Measurements from ENCODE around the gene GANC.

GANC gene

GRCh38 chr15:42253300-42253699 lies 19.7 kb upstream of the GANC start:
- Histone ChIP-seq H3K27ac (ENCODE audit: low read depth in 2 of 2, low read length in 2 of 2) (no peak overlapping the region), H3K27me3 (ENCODE audit: control insufficient read depth in 2 of 2, insufficient read depth in 2 of 2, low read length in 2 of 2) (no peaks in the 10 kb centered on the region), H3K9ac (ENCODE audit: low read depth in 1 of 2, low read length in 2 of 2) (no peak overlapping the region), H3K36me3 (ENCODE audit: control insufficient read depth in 2 of 2, insufficient read depth in 2 of 2, low read length in 2 of 2) (peaks cover 25 to 33% of the 10 kb centered on the region in 2 donors), H3K4me1 (ENCODE audit: control insufficient read depth in 2 of 2, insufficient read depth in 2 of 2, low read length in 2 of 2) (no peaks in the 10 kb centered on the region), H3K4me3 (ENCODE audit: low read length in 2 of 2) (no peak overlapping the region), H3K9me3 (ENCODE audit: control insufficient read depth in 2 of 2, low read length in 2 of 2) (peaks cover 0 to 3% of the 10 kb centered on the region in 2 donors)

DNA sequence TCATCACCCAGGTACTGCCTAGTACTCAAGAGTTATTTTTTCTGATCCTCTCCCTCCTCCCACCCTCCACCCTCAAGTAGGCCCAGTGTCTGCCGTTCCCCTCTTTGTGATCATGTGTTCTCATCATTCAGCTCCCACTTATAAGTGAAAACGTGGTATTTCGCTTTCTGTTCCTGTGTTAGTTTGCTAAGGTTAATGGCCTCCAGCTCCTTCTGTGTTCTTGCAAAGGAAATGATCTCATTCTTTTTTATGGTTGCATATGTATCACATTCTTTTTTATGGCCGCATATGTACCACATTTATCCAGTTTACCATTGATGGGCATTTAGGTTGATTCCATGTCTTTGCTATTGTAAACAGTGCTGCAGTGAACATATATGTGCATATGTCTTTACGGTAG lies 8.2 kb upstream of the GANC start:
- H3K4me1 ChIP-seq (ENCODE audit: control insufficient read depth in 2 of 2, insufficient read depth in 2 of 2, low read length in 2 of 2) = peaks cover 3 to 4% of the 10 kb centered on the region in 2 donors
- no peak overlapping the region for H3K4me3 ChIP-seq (ENCODE audit: low read length in 2 of 2)
- no peak overlapping the region for H3K27ac ChIP-seq (ENCODE audit: low read depth in 2 of 2, low read length in 2 of 2)
- no peak overlapping the region for H3K9ac ChIP-seq (ENCODE audit: low read depth in 1 of 2, low read length in 2 of 2)
- peaks cover 54 to 64% of the 10 kb centered on the region in 2 donors for H3K36me3 ChIP-seq (ENCODE audit: control insufficient read depth in 2 of 2, insufficient read depth in 2 of 2, low read length in 2 of 2)
- no peaks in the 10 kb centered on the region for H3K9me3 ChIP-seq (ENCODE audit: control insufficient read depth in 2 of 2, low read length in 2 of 2)
- no peaks in the 10 kb centered on the region for H3K27me3 ChIP-seq (ENCODE audit: control insufficient read depth in 2 of 2, insufficient read depth in 2 of 2, low read length in 2 of 2)

DNA sequence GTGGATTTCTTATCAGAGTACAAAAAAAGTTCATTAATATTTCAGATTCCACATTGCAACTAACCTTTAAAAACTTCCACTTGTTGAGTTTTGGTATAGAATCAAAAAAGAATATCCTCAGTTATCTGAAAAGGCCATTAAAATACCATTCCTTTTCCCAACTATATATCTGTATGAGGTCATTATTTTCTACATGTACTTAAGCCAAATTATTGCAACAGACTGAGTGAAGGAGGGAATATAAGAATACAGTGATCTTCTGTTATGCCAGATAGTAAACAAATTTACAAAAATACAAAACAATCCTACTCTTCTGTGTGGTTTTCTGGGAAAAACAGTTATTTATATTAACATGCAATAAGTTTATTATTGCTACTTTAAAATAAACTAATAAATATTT lies 5.7 kb upstream of the GANC start:
- no peaks in the 10 kb centered on the region for H3K9me3 ChIP-seq (ENCODE audit: control insufficient read depth in 2 of 2, low read length in 2 of 2)
- no peak overlapping the region for H3K9ac ChIP-seq (ENCODE audit: low read depth in 1 of 2, low read length in 2 of 2)
- no peak overlapping the region for H3K4me3 ChIP-seq (ENCODE audit: low read length in 2 of 2)
- H3K27me3 ChIP-seq (ENCODE audit: control insufficient read depth in 2 of 2, insufficient read depth in 2 of 2, low read length in 2 of 2) = no peaks in the 10 kb centered on the region
- H3K4me1 ChIP-seq (ENCODE audit: control insufficient read depth in 2 of 2, insufficient read depth in 2 of 2, low read length in 2 of 2) = peaks cover 14 to 23% of the 10 kb centered on the region in 2 donors
- peaks cover 44 to 46% of the 10 kb centered on the region in 2 donors for H3K36me3 ChIP-seq (ENCODE audit: control insufficient read depth in 2 of 2, insufficient read depth in 2 of 2, low read length in 2 of 2)
- H3K27ac ChIP-seq (ENCODE audit: low read depth in 2 of 2, low read length in 2 of 2) = no peak overlapping the region

DNA sequence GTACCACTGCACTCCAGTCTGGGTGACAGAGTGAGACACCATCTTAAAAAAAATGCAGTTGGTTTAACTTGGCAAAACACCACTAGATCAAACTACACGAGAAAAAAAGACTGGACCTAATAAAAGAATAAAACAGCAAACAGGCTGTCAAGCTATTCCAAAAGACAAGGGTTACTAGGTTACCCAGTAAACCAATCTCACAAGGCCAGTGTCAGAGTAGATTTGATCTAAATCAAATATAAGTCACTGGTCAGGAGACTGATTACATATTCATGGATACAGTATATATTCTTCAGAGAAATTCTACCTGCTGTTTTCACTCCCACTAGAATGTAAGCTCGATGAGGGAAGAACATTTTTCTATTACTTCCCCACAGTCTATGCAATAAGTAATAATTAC lies 2.5 kb upstream of the GANC start:
- peaks cover 18 to 23% of the 10 kb centered on the region in 2 donors for H3K36me3 ChIP-seq (ENCODE audit: control insufficient read depth in 2 of 2, insufficient read depth in 2 of 2, low read length in 2 of 2)
- peak overlapping the region; percentile 78 to 85 for H3K27ac ChIP-seq (ENCODE audit: low read depth in 2 of 2, low read length in 2 of 2)
- no peaks in the 10 kb centered on the region for H3K9me3 ChIP-seq (ENCODE audit: control insufficient read depth in 2 of 2, low read length in 2 of 2)
- peak overlapping the region; percentile 50 to 58 for H3K4me3 ChIP-seq (ENCODE audit: low read length in 2 of 2)
- peak overlapping the region; percentile 10 to 47 for H3K9ac ChIP-seq (ENCODE audit: low read depth in 1 of 2, low read length in 2 of 2)
- no peaks in the 10 kb centered on the region for H3K27me3 ChIP-seq (ENCODE audit: control insufficient read depth in 2 of 2, insufficient read depth in 2 of 2, low read length in 2 of 2)
- H3K4me1 ChIP-seq (ENCODE audit: control insufficient read depth in 2 of 2, insufficient read depth in 2 of 2, low read length in 2 of 2) = peaks cover 26 to 36% of the 10 kb centered on the region in 2 donors

DNA sequence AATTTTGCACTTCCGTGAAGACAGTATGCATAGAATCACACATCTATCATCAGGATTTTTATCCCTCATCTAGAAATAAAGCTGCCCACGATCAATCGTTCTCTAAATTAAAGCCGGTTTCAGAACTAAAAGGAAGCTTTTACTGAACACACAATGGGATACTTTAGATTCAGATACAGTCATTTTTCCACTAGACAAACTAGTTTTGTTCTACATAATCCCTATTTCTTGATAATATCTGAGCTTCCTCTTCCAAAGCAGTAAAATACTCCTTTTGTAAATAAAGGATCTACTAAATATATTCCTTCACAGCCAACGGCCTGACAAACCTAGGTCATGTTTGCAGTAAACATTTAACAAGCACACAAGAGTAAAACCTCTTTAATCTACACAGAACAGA lies 2.0 kb upstream of the GANC start:
- Histone ChIP-seq H3K4me3 (ENCODE audit: low read length in 2 of 2) (peak overlapping the region; percentile 50 to 58), H3K4me1 (ENCODE audit: control insufficient read depth in 2 of 2, insufficient read depth in 2 of 2, low read length in 2 of 2) (peaks cover 30 to 40% of the 10 kb centered on the region in 2 donors), H3K36me3 (ENCODE audit: control insufficient read depth in 2 of 2, insufficient read depth in 2 of 2, low read length in 2 of 2) (peaks cover 15 to 19% of the 10 kb centered on the region in 2 donors), H3K27me3 (ENCODE audit: control insufficient read depth in 2 of 2, insufficient read depth in 2 of 2, low read length in 2 of 2) (no peaks in the 10 kb centered on the region), H3K9me3 (ENCODE audit: control insufficient read depth in 2 of 2, low read length in 2 of 2) (no peaks in the 10 kb centered on the region), H3K27ac (ENCODE audit: low read depth in 2 of 2, low read length in 2 of 2) (peak overlapping the region; percentile 78 to 85), H3K9ac (ENCODE audit: low read depth in 1 of 2, low read length in 2 of 2) (peak overlapping the region; percentile 10 to 47)

DNA sequence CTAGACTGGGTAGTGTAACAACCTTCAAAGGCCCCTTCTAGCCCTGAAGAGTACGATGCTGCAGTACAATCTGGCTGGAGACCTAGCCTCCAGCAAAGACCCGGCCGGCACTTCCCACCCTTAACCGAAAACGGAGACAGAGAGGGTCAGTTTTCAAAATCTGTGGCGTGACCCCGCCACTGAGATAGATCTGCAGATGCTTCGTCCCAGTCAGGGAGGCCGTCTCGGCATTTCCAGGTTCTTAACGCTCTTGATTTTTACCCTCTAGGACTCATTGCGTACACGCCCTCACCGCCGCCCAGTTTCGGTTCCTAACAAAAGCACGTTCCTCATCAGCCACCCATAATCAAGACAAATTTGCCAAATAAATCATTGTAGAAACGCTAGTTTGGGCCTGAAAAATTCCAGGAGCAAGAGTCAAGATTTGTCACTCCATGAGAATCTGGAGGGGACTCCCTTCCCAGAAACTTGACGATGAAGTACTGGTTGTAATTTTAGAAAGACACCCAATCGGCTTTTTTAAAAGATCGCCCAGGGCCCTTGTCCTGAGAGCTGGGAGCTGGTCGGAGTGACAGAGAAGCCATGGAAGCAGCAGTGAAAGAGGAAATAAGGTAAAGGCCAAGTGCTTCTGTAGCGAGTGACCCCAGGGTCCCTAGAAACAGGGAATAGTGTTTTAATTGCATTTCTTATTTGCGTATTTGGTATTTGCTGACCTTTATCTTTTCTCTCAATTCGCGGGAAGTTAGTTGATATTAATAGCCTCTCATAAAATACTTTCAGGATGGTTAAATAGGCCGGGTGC lies 1.1 kb downstream of the GANC start:
- H3K27ac ChIP-seq (ENCODE audit: low read depth in 2 of 2, low read length in 2 of 2) = peak overlapping the region; percentile 99 to 100
- peak overlapping the region; percentile 98 to 100 for H3K4me3 ChIP-seq (ENCODE audit: low read length in 2 of 2)
- no peaks in the 10 kb centered on the region for H3K27me3 ChIP-seq (ENCODE audit: control insufficient read depth in 2 of 2, insufficient read depth in 2 of 2, low read length in 2 of 2)
- peak overlapping the region; percentile 100 for H3K9ac ChIP-seq (ENCODE audit: low read depth in 1 of 2, low read length in 2 of 2)
- no peaks in the 10 kb centered on the region for H3K9me3 ChIP-seq (ENCODE audit: control insufficient read depth in 2 of 2, low read length in 2 of 2)
- H3K4me1 ChIP-seq (ENCODE audit: control insufficient read depth in 2 of 2, insufficient read depth in 2 of 2, low read length in 2 of 2) = peaks cover 29 to 40% of the 10 kb centered on the region in 2 donors
- peaks cover under 1% of the 10 kb centered on the region in 2 donors for H3K36me3 ChIP-seq (ENCODE audit: control insufficient read depth in 2 of 2, insufficient read depth in 2 of 2, low read length in 2 of 2)

DNA sequence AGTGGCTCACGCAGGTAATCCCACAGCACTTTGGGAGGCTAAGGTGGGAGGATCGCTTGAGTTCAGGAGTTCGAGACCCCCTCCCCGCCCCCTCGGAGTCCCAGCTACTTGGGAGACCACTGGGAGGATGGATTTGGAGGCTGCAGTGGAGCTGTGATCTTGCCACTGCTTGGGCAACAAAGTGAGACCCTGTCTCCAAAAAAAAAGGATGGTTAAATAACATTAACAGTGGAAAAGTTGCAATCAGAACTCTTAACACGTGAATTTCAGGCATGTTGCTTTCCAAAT lies 1.6 kb downstream of the GANC start:
- Histone ChIP-seq H3K36me3 (ENCODE audit: control insufficient read depth in 2 of 2, insufficient read depth in 2 of 2, low read length in 2 of 2) (peaks cover 6% of the 10 kb centered on the region in 2 donors), H3K9ac (ENCODE audit: low read depth in 1 of 2, low read length in 2 of 2) (peak overlapping the region; percentile 100), H3K27me3 (ENCODE audit: control insufficient read depth in 2 of 2, insufficient read depth in 2 of 2, low read length in 2 of 2) (no peaks in the 10 kb centered on the region), H3K9me3 (ENCODE audit: control insufficient read depth in 2 of 2, low read length in 2 of 2) (no peaks in the 10 kb centered on the region), H3K4me1 (ENCODE audit: control insufficient read depth in 2 of 2, insufficient read depth in 2 of 2, low read length in 2 of 2) (peaks cover 29 to 37% of the 10 kb centered on the region in 2 donors), H3K4me3 (ENCODE audit: low read length in 2 of 2) (peak overlapping the region; percentile 98 to 100), H3K27ac (ENCODE audit: low read depth in 2 of 2, low read length in 2 of 2) (peak overlapping the region; percentile 99 to 100)

DNA sequence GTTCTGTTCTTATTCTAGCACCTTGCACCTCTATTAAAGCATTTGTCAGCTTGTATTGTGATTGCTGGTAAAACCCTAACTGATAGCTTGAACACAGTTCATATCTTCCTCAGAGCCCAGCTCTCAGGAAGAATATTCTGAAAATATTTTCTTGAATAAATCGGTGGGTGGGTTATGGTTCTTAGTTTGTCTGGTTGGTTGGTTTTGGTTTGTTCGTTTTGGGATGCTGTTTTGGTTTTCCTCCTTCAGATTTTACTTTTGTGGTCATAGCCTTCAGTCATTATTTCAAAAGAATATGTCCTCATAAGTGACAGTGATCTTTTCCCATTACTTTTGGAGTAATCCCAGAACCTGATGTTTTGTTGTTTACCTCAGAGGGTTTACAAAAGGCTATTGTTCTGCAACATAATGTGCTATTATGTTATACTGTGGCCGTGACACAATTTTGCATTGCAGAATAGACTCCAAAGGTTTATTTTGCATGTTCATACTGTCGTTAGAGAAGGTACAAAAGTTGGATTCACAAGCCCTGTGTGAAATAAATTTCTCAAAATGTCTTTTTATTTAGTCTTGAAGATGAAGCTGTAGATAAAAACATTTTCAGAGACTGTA lies 2.9 kb downstream of the GANC start:
- H3K36me3 ChIP-seq (ENCODE audit: control insufficient read depth in 2 of 2, insufficient read depth in 2 of 2, low read length in 2 of 2) = peaks cover 16 to 18% of the 10 kb centered on the region in 2 donors

GRCh38 chr15:42276762-42277161 lies 3.8 kb downstream of the GANC start:
- Histone ChIP-seq H3K9ac (ENCODE audit: low read depth in 1 of 2, low read length in 2 of 2) (no peak overlapping the region), H3K4me1 (ENCODE audit: control insufficient read depth in 2 of 2, insufficient read depth in 2 of 2, low read length in 2 of 2) (peaks cover 19 to 23% of the 10 kb centered on the region in 2 donors), H3K9me3 (ENCODE audit: control insufficient read depth in 2 of 2, low read length in 2 of 2) (no peaks in the 10 kb centered on the region), H3K36me3 (ENCODE audit: control insufficient read depth in 2 of 2, insufficient read depth in 2 of 2, low read length in 2 of 2) (peaks cover 22 to 25% of the 10 kb centered on the region in 2 donors), H3K27me3 (ENCODE audit: control insufficient read depth in 2 of 2, insufficient read depth in 2 of 2, low read length in 2 of 2) (no peaks in the 10 kb centered on the region), H3K27ac (ENCODE audit: low read depth in 2 of 2, low read length in 2 of 2) (no peak overlapping the region), H3K4me3 (ENCODE audit: low read length in 2 of 2) (no peak overlapping the region)

More for the DNA sequence above, 2.9 kb downstream of the GANC start:
- Histone ChIP-seq H3K9me3 (ENCODE audit: control insufficient read depth in 2 of 2, low read length in 2 of 2) (no peaks in the 10 kb centered on the region), H3K27ac (ENCODE audit: low read depth in 2 of 2, low read length in 2 of 2) (peak overlapping the region; percentile 79 to 99), H3K27me3 (ENCODE audit: control insufficient read depth in 2 of 2, insufficient read depth in 2 of 2, low read length in 2 of 2) (no peaks in the 10 kb centered on the region), H3K4me3 (ENCODE audit: low read length in 2 of 2) (peak overlapping the region; percentile 98 to 100), H3K9ac (ENCODE audit: low read depth in 1 of 2, low read length in 2 of 2) (peak overlapping the region; percentile 100), H3K4me1 (ENCODE audit: control insufficient read depth in 2 of 2, insufficient read depth in 2 of 2, low read length in 2 of 2) (peaks cover 23 to 26% of the 10 kb centered on the region in 2 donors)

- no peak overlapping the region for H3K27ac ChIP-seq (ENCODE audit: low read depth in 2 of 2, low read length in 2 of 2)
- H3K9ac ChIP-seq (ENCODE audit: low read depth in 1 of 2, low read length in 2 of 2) = no peak overlapping the region
- H3K4me1 ChIP-seq (ENCODE audit: control insufficient read depth in 2 of 2, insufficient read depth in 2 of 2, low read length in 2 of 2) = peaks cover 12 to 15% of the 10 kb centered on the region in 2 donors
- H3K27me3 ChIP-seq (ENCODE audit: control insufficient read depth in 2 of 2, insufficient read depth in 2 of 2, low read length in 2 of 2) = no peaks in the 10 kb centered on the region
- H3K4me3 ChIP-seq (ENCODE audit: low read length in 2 of 2) = no peak overlapping the region
- peaks cover 35 to 38% of the 10 kb centered on the region in 2 donors for H3K36me3 ChIP-seq (ENCODE audit: control insufficient read depth in 2 of 2, insufficient read depth in 2 of 2, low read length in 2 of 2)
- H3K9me3 ChIP-seq (ENCODE audit: control insufficient read depth in 2 of 2, low read length in 2 of 2) = no peaks in the 10 kb centered on the region
Observed at GRCh38 chr15:42279234-42279723, 6.3 kb downstream of the GANC start.
